Neuronal stem cell (in vitro differentiated cells): Measurements from ENCODE around the gene CFTR.
"Not testable (repeated sequence)": the region's sequence is repeated elsewhere in the genome, so short reads cannot be mapped to it uniquely, and the experiment has no call there.

Experiments
- DNase-seq: peaks from one replicate; pipeline ENCODE4 v3.0.0-alpha.2; 2013; ENCODE audit warnings: low spot score
- H2AFZ ChIP-seq: one replicate; pipeline ENCODE4 v1.6.1; 2013; ENCODE audit warnings: mild to moderate bottlenecking, low read length, inconsistent platforms
- H2AK5ac ChIP-seq: 2 replicates; pipeline ENCODE4 v1.6.1; 2013; ENCODE audit warnings: low read depth, mild to moderate bottlenecking, inconsistent platforms, low read length, moderate library complexity, mixed read lengths
- H2BK120ac ChIP-seq: 2 replicates; pipeline ENCODE4 v1.6.1; 2013; ENCODE audit warnings: low read depth, mild to moderate bottlenecking, inconsistent platforms, low read length, moderate library complexity, mixed read lengths
- H2BK12ac ChIP-seq: one replicate; pipeline ENCODE4 v1.6.1; 2013; ENCODE audit warnings: low read length, inconsistent platforms
- H2BK15ac ChIP-seq: 2 replicates; pipeline ENCODE4 v1.6.1; 2013; ENCODE audit warnings: mild to moderate bottlenecking, low read length, inconsistent platforms, mixed read lengths
- H2BK5ac ChIP-seq: one replicate; pipeline ENCODE4 v1.6.1; 2013; ENCODE audit warnings: inconsistent platforms, mild to moderate bottlenecking, low read length, moderate library complexity
- H3K14ac ChIP-seq: one replicate; pipeline ENCODE4 v1.6.1; 2013; ENCODE audit warnings: low read length, inconsistent platforms
- H3K18ac ChIP-seq: 2 replicates; pipeline ENCODE4 v1.6.1; 2013; ENCODE audit warnings: low read length, inconsistent platforms
- H3K23ac ChIP-seq: 2 replicates; pipeline ENCODE4 v1.6.1; 2013; ENCODE audit warnings: low read depth, mild to moderate bottlenecking, mixed read lengths, low read length, inconsistent platforms; ENCODE audit not compliant: poor library complexity
- H3K27ac ChIP-seq: replicated peaks from 3 replicates; pipeline ENCODE4 v1.5.1; 2013; ENCODE audit warnings: low read length, inconsistent platforms
- H3K27me3 ChIP-seq, 3 experiments: 2 replicates each; pipeline ENCODE4 v1.6.1; 2013; ENCODE audit warnings: low read length in 3 of 3, mild to moderate bottlenecking in 2 of 3, inconsistent platforms in 1 of 3, low read depth in 1 of 3, mixed read lengths in 1 of 3, moderate library complexity in 1 of 3; ENCODE audit not compliant: control insufficient read depth in 3 of 3, insufficient read depth in 3 of 3
- H3K36me3 ChIP-seq, 2 donors: replicated peaks in 1 of 2; 2 replicates each; pipeline ENCODE4 v1.6.1; 2013; ENCODE audit warnings: low read length in 2 of 2; ENCODE audit not compliant: control insufficient read depth in 2 of 2, insufficient read depth in 2 of 2
- H3K4ac ChIP-seq: 2 replicates; pipeline ENCODE4 v1.6.1; 2013; ENCODE audit warnings: inconsistent platforms, mild to moderate bottlenecking, low read length, moderate library complexity
- H3K4me1 ChIP-seq, 2 donors: 1 replicate in 1 of 2; 2 replicates in 1 of 2; pipeline ENCODE4 v1.6.1; 2013; ENCODE audit warnings: low read length in 2 of 2, low read depth in 1 of 2; ENCODE audit not compliant: control insufficient read depth in 2 of 2, insufficient read depth in 1 of 2
- H3K4me2 ChIP-seq: one replicate; pipeline ENCODE4 v1.6.1; 2013; ENCODE audit warnings: mild to moderate bottlenecking, low read length, inconsistent platforms; ENCODE audit not compliant: insufficient read depth, poor library complexity, severe bottlenecking
- H3K4me3 ChIP-seq, 2 donors: 2 replicates each; pipeline ENCODE4 v1.5.1; 2013; ENCODE audit warnings: low read length in 2 of 2, mild to moderate bottlenecking in 2 of 2, inconsistent platforms in 1 of 2, moderate library complexity in 1 of 2
- H3K79me1 ChIP-seq: one replicate; pipeline ENCODE4 v1.6.1; 2013; ENCODE audit warnings: low read depth, mild to moderate bottlenecking, inconsistent platforms, low read length, moderate library complexity
- H3K9ac ChIP-seq: one replicate; pipeline ENCODE4 v1.6.1; 2013; ENCODE audit warnings: mild to moderate bottlenecking, low read depth, low read length, inconsistent platforms; ENCODE audit not compliant: poor library complexity
- H3K9me3 ChIP-seq, 2 donors: replicated peaks in 1 of 2; 2 replicates each; pipeline versions ENCODE3 to v1.6.1; 2013; ENCODE audit warnings: low read length in 2 of 2, mild to moderate bottlenecking in 2 of 2, inconsistent platforms in 1 of 2, low read depth in 1 of 2, mixed read lengths in 1 of 2, moderate library complexity in 1 of 2; ENCODE audit not compliant: control insufficient read depth in 2 of 2, insufficient read depth in 1 of 2
- H4K8ac ChIP-seq: one replicate; pipeline ENCODE4 v1.6.1; 2013; ENCODE audit warnings: low read depth, mild to moderate bottlenecking, inconsistent platforms, low read length, moderate library complexity
- H4K91ac ChIP-seq: one replicate; pipeline ENCODE4 v1.6.1; 2013; ENCODE audit warnings: low read length, low read depth, mild to moderate bottlenecking, inconsistent platforms; ENCODE audit not compliant: poor library complexity
- WGBS, 2 donors: extraction: QIAGEN DNeasy Blood & Tissue Kit; methylation state at CpG; one replicate each; pipeline ENCODE4 v1.1.7; 2013; ENCODE audit warnings: missing lambda C conversion rate in 2 of 2, mixed read lengths in 1 of 2; ENCODE audit not compliant: insufficient read length in 2 of 2, insufficient replicate concordance in 1 of 2; ENCODE audit errors: extremely low coverage in 2 of 2; 5-methylcytosine and 5-hydroxymethylcytosine counted together

CFTR gene

DNA sequence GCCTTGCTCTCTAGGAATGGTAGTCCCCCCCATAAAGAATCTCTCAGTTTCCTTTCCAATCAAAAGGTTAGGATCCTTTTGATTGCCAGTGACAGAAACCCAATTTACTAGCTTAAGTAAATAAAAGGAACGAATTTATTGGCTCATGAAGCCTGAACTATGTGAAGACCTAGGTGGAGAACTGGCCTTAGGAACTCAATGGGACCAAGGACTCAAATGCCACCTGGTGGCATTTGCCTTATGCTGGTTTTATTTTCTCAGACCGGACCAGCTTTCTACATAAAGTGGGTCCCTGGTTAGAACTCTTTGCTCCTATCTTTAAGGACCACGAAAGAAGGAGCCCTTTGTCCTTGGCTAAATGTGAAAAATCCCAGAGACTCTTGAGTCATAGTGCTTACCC, 25.4 kb downstream of the CFTR start:
- Histone ChIP-seq H3K18ac (no peak overlapping the region), H3K4me3 (no peak overlapping the region), H3K36me3 (no peaks in the 10 kb centered on the region), H4K8ac (no peak overlapping the region), H4K91ac (no peak overlapping the region), H3K9me3 (no peaks in the 10 kb centered on the region), H3K4ac (no peak overlapping the region), H2BK5ac (no peak overlapping the region), H3K4me2 (no peak overlapping the region), H3K23ac (no peak overlapping the region), H3K27me3 (no peaks in the 10 kb centered on the region), H2BK12ac (no peak overlapping the region), H2BK120ac (no peak overlapping the region), H3K4me1 (no peaks in the 10 kb centered on the region), H3K27ac (no peak overlapping the region), H3K79me1 (peaks cover 1% of the 10 kb centered on the region), H3K14ac (no peak overlapping the region), H2AK5ac (no peak overlapping the region), H2BK15ac (no peak overlapping the region), H2AFZ (no peak overlapping the region), H3K9ac (no peak overlapping the region)
- WGBS, 2 donors: no CpG with 5 or more reads among the region's 3 CpGs
- DNase-seq: no peak

GRCh38 chr7:117508676-117509075, 28.9 kb downstream of the CFTR start:
- Histone ChIP-seq H3K4ac (no peak overlapping the region), H3K14ac (no peak overlapping the region), H3K18ac (no peak overlapping the region), H2BK12ac (no peak overlapping the region), H3K23ac (no peak overlapping the region), H3K79me1 (peaks cover 1% of the 10 kb centered on the region), H2BK120ac (no peak overlapping the region), H4K91ac (no peak overlapping the region), H3K4me2 (no peak overlapping the region), H2BK15ac (no peak overlapping the region), H3K27ac (no peak overlapping the region), H2BK5ac (no peak overlapping the region), H3K9me3 (no peaks in the 10 kb centered on the region), H3K9ac (no peak overlapping the region), H3K36me3 (no peaks in the 10 kb centered on the region), H4K8ac (no peak overlapping the region), H3K4me1 (no peaks in the 10 kb centered on the region), H2AFZ (no peak overlapping the region), H3K27me3 (no peaks in the 10 kb centered on the region), H3K4me3 (no peak overlapping the region), H2AK5ac (no peak overlapping the region)
- WGBS, 2 donors: no CpG with 5 or more reads among the region's 1 CpG
- DNase-seq: no peak

DNA sequence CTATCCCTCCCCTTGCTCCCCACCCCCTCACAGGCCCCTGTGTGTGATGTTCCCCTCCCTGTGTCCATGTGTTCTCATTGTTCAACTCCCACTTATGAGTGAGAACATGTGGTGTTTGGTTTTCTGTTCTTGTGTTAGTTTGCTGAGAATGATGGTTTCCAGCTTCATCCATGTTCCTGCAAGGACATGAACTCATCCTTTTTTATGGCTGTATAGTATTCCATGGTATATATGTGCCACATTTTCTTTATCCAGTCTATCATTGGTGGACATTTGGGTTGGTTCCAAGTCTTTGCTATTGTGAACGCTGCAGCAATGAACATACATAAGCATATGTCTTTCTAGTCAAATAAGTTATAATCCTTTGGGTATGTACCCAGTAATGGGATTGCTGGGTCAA, 37.4 kb downstream of the CFTR start:
- not testable (repeated sequence) for H2AK5ac ChIP-seq, H3K9ac ChIP-seq, H3K4me3 ChIP-seq, H2AFZ ChIP-seq, H3K4me1 ChIP-seq, H3K9me3 ChIP-seq, H2BK5ac ChIP-seq, H3K4ac ChIP-seq, H3K4me2 ChIP-seq, H3K14ac ChIP-seq, H3K79me1 ChIP-seq, H2BK15ac ChIP-seq, H3K27ac ChIP-seq, H2BK12ac ChIP-seq, H2BK120ac ChIP-seq, H3K18ac ChIP-seq, H3K36me3 ChIP-seq, H4K91ac ChIP-seq, H3K27me3 ChIP-seq, DNase-seq, H4K8ac ChIP-seq, H3K23ac ChIP-seq
- no CpG with 5 or more reads among the region's 1 CpG for WGBS, 2 donors

DNA sequence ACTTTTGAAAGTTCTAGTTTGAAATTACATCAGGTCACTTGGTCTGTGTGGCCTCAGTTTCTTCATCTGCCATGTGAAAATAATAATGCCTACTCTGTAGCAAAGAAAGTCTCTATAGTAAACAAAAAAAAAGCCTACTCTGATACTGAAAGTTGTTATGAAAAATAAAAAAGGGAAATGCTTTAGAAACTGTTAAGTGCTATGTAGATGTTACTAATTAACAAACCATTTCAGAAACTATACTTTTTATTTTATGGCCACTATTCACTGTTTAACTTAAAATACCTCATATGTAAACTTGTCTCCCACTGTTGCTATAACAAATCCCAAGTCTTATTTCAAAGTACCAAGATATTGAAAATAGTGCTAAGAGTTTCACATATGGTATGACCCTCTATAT, 50.6 kb downstream of the CFTR start:
- H4K91ac ChIP-seq: no peak overlapping the region
- H3K14ac ChIP-seq: no peak overlapping the region
- no peak overlapping the region for H2AFZ ChIP-seq
- no peak overlapping the region for H3K18ac ChIP-seq
- no peak overlapping the region for H4K8ac ChIP-seq
- no peaks in the 10 kb centered on the region for H3K79me1 ChIP-seq
- H2BK15ac ChIP-seq: no peak overlapping the region
- no peak overlapping the region for H3K9ac ChIP-seq
- H2BK5ac ChIP-seq: no peak overlapping the region
- H3K27ac ChIP-seq: no peak overlapping the region
- no peaks in the 10 kb centered on the region for H3K9me3 ChIP-seq
- DNase-seq: no peak
- H3K4me3 ChIP-seq: no peak overlapping the region
- H2AK5ac ChIP-seq: no peak overlapping the region
- H3K4me2 ChIP-seq: no peak overlapping the region
- no peak overlapping the region for H3K23ac ChIP-seq
- H2BK12ac ChIP-seq: no peak overlapping the region
- H3K27me3 ChIP-seq: no peaks in the 10 kb centered on the region
- no peaks in the 10 kb centered on the region for H3K36me3 ChIP-seq
- H3K4me1 ChIP-seq: no peaks in the 10 kb centered on the region
- no peak overlapping the region for H3K4ac ChIP-seq
- no peak overlapping the region for H2BK120ac ChIP-seq
